HG03280 (cell line): ENCODE results near the gene SLC31A1.

Experiments
- ATAC-seq: cut with Tn5 transposase; IDR thresholded peaks from one replicate; pipeline ENCODE4 v1.9.1; 2021; ENCODE audit warnings: mild to moderate bottlenecking, moderate library complexity; ENCODE audit not compliant: unreplicated experiment

Gene SLC31A1

DNA sequence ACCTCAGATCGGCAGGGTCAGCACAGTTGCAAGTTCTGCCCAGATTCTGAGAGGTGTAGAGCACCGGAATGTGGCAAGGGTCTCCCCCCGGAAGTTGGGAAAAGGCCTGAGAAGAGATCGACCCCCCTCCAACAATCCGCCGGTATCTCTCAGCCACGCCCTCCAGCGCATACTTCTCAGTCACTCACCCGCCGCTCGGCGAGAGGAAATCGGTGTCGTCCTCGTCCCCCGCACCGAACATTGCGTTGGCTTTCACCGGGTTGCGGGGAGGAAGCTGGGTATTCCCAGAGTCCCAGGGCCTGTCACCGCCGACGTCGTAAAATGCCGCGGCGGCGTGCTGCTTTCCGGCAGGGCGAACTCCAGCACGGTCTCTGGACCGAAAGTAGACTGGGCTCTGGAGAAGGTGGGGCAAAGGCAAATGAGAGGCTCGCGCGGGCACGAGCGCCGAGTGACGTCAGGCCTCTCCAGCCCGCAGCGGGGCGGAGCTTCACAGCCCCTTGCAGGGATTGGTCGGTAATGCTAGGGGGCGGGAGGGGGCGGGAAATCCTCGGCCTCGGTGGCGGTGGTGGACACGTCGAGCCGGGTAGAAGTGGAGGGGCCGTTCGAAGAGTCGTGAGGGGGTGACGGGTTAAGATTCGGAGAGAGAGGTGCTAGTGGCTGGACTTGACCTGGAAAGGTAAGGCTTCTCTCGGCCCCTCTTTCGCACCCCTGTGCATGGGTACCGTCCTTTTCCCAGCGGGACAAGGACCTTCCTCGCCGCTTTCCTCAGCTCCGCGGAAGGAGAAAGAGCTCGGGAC lies at the start of gene SLC31A1, which contains the start of gene FKBP15:
SLC31A1 (plus strand) TSS at position 542 of the 797 bp plus-strand sequence. CDS start 34,605 bp downstream, outside the sequence.
FKBP15 (minus strand) TSS at position 275 of the 797 bp plus-strand sequence; CDS start at position 241, 34 bp downstream.
- peak; percentile 86 for ATAC-seq

DNA sequence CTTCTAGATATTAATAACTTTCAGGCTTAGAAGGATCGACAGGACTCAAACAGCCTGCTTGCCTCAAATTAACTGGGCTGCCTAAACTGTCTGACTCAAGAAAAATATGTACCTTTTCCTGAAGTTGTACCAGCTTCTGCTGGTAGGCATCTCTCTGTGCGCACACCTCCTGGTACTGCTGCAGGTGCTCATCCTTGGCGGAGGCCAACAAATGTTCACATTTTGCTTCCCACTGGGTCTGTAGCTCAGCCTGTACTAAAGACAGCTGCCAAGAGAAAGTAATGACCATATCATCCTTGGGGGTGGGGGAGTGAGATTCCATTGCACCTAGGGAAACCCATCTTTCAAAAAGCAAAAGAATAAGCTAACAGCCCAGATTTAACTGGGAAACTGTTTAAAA lies 48.0 kb upstream of the SLC31A1 start:
- no peak for ATAC-seq

DNA sequence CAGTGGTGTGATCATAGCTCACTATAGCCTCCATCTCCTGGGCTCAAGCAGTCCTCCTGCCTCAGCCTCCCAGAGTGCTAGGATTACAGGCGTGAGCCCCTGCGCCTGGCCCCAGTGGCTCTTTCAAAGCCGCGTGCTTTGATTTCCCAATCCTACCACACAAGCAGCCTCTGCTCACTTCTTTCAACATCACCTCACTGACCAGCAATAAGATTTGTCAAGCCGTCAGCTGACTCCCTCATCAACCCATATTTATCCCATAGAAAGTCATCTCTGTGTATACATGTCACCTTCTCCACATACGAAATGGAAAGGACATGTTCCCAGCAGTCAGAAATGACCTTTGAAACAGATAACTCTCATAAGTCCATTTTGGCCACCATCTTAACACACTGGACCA lies 44.5 kb upstream of the SLC31A1 start:
- ATAC-seq = no peak

DNA sequence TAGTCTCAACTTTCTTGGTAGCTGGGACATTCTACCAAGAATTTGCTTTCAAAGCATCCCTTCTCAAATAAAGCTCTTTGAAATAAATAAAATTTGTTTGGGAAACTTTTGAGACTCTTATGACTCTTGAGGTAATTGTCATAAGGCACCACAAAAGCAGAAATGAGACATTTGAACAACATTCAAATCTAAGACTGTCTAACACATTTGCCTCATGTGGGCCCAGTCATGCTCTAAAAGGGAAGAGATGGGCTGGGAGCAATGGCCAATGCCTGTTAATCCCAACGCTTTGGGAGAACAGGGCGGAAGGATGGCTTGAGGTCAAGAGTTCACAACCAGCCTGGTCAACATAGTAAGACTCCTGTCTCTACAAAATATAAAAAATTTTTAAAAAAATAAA lies 44.1 kb upstream of the SLC31A1 start:
- no peak for ATAC-seq

DNA sequence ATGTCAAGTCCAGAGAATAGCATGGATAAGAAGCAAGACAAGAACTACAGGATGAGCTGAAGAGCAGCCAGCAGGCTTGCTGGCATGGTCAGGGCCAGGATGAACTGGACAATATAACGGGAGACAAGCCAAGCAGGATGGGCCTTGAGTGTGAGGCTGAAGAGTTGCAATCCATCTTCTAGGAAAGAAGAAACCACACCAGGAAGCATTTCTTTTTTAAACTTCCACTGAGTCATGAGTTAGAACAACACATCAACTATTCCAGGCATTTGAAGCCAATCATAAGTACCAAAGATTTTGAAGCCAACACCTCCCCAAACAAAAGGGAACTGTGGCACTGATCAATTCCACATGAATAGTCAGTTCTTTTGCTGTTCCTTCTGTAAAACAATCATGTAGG lies 43.3 kb upstream of the SLC31A1 start:
- ATAC-seq = no peak

DNA sequence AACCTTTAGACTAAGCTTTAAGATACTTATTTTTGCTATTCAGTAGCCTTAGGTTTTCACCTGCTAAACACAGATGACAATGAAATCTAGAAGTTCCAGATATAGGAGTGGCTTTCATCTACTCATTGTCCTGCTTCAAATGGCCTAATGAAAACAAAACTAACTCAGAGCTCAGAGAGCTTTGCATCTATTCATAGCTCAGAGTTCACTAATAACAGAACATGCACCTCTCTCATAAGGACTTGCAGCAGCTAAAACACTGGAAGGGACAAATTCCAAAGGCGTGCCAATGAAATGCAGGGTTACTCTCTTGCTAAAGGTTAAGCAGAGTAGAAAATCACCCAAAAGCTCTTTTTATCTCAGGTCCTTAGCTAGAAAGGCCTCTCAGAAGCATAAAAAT lies 41.5 kb upstream of the SLC31A1 start:
- ATAC-seq = no peak

DNA sequence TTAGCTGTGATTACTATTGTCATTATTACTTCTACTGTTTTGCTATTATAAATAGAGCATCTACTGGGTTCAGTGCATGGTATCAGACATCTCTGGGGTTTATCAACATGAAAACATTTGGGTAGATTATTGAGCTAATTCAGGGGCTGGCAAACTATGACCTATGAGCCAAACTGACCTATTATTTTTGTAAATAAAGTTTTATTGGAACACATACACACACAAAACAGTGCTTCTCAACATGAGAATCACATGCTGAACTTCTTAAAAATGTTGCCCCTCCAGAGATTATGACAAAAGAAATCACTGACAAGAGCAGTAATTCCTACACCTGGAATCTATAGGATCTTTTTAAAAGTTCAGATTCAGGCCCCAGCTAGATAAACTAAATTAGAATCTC lies 40.2 kb upstream of the SLC31A1 start:
- no peak for ATAC-seq

DNA sequence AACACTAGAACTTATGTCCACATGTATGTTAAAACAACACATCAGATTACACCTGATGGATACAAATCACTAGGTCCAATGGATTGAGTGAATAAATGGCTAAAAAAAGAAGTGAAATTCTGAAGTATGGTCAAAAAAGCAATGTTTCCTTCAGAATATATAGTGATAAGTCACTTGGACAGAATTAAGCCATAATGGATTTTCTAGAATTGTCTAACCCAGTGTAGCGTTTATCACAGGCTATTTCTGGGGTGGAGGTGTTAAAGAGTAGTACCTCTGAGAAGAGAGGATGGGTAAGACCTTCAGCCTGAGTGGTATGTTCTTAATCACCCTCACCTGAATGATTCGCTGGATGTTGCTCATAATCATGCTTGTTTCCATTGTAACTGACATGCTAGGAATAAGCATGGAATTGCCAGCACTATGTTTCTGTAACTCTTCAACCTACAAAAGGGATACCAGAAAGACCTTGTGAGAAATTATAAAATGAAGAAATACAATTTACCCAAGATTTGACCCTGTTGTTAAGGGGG lies 37.3 kb upstream of the SLC31A1 start:
- ATAC-seq = no peak

DNA sequence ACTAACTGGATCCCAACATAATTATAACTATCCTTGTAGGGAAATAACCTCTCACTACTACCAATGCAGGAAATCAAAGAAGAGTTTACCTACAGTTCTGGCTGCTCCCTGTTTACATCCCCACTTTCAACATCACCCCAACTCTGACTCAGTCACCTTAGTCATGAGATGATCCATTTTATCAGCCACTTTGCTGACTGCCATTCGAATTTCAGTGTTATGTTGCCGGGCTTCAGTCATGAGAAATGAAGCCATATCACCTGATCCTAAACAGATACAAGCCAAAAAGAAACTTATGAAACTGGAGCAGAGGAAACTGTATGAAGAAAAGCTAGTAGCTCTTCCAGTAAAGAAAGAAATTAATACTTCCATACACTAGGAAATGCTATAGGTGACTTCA lies 36.8 kb upstream of the SLC31A1 start:
- no peak for ATAC-seq

DNA sequence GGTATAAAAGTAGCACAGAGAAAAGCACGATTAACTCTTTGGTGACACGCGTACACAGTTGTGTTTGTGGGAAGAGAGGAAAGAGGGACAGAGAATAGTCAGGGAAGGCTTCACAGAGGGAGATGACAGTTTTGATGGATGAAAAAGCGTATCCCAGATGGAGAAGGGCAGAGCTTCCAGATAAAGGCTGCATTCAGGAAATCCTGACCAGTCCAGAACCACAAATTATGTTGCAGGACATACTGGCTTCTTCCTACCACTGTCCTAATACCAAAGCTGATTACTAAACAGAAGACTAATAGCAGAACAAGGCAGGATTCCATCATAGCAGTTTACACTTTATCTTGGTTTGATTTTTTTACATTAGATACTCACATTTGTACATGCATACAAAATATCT lies 36.1 kb upstream of the SLC31A1 start:
- no peak for ATAC-seq

DNA sequence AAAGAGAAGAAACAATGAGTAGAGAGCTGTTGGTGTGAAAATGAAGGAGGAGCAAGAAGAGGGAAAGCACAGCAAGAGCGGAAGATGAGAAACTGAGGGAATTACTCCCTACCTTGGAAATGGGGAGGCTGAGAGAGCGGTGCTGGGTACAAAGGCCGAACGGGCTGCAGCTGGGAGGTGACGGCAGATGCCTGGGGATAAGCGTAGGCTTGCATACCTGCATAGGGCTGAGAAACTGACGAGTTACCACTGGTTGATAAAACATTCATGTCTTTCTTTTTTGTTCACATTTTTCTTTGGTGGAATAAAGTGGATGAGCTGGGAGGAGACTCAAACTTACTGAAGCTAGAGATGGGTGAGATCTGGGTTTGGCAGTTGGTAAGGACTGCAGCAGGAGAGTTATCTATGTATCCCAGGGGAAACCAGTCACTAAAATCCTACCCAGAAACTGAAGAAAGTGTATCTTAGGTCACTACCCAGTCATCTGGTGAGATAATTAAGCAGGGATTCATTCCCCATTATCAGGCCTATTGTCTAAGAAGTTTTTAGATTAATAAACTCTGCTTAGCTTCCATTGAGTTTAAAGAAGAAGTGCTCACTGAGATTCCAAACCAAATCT lies 35.1 kb upstream of the SLC31A1 start:
- ATAC-seq = no peak

DNA sequence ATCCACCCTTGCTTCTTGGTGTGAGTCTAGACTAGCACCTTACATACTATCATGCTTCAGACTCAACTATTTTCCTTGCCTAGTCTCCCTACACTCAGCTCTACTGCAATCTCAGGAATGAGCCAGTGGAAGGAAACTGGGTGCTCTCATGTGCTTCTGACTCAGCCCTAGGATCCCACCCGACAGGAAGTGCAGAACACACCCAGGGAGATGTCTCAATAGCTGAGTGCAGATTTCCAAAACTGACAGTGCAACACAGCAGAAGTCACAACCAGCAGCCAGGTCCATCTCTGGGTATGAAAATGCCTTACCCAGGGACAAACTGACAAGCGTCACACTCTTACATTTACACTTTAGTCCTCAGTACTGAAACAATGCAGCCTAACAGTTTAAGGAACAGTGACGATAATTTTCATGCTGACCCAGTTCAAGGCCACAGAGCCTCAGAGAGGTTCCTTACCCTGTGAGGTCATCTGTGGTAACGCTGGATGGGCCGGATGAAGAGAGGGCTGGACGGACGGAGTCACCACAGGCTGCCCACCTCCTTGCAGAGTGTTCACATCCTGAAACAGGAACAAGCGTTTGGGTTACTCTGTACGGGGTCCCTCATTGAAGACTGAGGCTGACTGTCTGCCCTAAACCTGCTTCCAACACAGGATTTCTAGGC lies 33.3 kb upstream of the SLC31A1 start:
- no peak for ATAC-seq

DNA sequence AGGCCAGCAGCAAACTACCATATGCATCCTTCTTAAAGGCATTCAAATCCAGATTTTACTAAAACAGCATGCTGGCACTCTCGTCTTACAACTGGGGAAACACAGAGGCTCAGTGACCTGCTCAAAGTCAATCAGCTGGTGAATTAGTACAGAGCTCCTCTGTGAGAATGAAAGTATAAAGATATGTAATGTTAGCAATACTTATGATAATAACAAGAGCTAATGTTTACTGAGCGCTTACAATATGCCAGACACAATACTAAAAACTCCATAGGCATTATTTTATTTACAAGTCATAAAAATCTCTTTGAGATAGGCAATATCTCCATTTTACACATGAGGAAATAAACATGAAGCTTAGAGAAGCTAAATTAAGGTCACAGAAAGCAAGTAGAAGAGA lies 28.9 kb upstream of the SLC31A1 start:
- no peak for ATAC-seq

DNA sequence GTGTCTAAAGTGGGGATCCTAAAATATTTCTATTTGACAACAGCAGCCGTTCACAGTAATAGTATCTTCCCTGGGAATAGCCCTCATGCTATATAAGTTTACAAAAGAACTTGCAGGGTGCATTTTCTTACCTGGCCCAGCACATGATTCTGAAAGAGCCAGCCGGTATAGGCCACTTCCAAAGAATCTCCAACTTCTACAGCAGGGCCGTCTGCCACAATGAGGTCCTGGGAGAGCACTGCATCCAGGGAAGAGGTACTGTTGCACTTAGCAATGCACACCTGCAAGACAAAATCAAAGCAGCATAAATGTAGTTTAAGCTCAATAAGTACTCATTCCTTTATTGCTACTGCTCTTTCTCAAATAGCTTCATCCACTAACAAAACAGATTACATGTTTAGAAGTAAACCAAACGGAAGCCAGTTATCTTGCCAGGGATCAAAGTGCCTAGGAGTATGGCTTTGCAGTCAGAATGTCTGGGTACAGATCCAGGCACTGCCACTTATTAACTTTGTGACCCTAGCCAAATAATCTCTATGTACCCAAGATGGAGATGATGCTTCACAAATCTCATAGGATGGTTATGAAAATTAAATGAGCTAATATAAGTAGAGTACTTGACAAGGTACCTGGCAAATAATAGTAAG lies 21.5 kb upstream of the SLC31A1 start:
- no peak for ATAC-seq

DNA sequence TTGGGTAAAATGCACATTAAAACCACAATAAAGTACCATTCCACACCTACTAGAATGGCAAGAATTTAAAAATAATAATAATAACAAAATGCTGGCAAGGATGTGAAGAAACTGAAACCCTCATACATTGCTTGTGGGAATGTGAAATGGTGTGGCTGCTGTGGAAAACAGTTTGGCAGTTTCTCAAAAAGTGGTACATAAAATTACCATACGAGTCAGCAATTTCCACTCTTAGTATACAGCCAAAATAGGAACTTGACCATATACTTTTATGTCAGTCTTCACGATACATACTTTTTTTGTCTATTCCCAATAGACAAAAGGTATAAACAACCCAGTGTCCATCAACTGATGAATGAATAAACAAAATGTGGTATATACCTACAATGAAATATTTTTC lies 15.9 kb upstream of the SLC31A1 start:
- ATAC-seq = no peak

DNA sequence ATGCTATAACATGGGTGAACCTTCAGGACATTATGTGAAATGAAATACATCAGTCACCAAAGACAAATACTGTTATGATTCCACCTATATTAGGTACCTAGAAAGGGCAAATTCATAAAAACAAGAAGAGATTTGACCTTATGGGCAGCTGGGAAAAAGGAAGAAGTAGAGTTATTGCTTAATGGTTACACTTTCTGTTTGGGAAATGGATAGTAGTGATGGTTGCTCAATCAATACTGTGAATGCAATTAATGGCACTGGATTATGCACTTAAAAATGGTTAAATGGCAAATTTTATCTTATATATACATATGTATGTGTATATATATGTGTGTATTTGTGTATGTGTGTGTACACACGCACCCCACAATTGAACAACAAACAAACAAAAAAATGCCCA lies 15.5 kb upstream of the SLC31A1 start:
- no peak for ATAC-seq

DNA sequence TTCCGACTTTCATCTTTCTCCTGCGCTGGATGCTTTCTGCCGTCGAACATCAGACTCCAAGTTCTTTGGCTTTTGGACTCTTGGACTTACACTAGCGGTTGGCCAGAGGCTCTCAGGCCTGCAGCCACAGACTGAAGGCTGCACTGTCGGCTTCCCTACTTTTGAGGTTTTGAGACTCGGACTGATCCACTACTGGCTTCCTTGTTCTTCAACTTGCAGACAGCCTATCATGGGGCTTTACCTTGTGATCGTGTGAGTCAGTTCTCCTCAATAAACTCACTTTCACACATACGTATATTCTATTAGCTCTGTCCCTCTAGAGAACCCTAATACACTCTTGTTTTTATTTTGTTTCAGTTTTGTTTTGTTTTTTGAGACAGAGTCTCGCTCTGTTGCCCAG lies 10.5 kb upstream of the SLC31A1 start:
- no peak for ATAC-seq

DNA sequence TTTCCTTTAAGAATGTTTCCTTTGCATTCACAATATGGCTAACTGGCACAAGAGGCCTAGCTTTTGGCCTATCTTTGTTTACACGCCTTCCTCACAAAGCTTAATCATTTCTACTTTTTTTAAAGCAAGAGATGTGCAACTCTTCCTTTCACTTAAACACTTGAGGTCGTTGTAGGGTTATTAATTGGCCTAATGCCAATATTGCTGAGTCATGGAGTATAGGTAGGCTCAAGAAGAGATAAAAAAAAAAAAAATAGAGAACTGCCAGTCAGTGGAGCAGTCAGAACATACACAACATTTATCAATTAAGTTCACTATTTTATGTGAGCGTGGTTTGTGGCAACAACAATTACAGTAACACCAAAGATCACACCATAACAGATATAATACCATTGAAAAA lies 6.2 kb upstream of the SLC31A1 start:
- ATAC-seq = no peak

DNA sequence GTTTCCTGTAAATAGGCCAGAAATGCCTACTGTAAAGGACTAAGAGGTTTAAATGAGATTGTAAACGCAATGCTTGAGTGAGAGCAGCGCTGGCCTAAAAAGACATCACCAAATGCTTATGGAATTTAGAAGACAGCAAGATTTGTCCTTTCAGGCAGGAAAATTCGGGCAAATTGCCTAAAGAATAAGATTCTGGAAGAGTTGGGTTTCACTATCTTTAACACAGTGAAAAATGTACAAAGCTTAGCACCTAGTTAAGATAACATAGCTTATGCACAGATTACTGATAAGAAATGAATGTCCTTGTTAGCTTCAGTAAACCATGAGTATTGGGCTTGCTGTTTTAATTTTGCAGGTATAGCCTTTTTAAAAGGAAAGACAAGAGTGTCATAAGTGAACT lies 4.9 kb upstream of the SLC31A1 start:
- ATAC-seq = no peak

DNA sequence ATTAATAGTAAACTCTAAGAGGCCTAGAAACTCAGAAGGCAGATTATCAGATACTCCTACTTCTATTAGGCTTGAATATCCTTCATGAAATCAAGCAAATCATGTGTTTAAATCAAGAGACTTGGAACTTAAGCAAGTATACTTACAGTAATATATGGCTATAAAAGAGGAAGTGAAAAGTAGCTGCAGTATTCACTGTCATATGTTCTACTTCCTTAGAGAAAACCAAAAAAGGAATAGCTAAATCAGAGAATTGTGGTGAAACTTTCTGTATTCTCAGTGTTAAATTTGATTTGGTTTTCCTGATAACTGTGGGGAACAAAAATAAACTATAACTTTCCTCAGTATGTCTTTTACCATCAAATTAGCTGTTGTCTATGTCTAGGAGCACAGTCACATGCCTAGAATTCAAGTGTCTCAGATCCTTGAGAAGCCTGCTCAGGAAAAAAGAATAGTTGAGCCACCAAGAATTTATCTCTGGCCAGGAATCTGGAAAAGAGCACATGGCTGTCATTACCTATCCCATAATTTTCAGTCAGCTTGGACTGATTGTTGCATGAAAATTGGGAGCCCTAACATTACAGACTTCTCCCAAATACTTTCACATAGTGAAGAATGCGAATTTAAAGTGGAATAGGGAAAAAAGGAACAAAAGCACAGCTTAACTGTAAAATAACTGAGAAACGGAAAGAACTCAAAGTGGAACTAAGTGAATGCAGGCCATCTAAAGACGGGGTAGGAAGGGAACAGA lies 2.0 kb upstream of the SLC31A1 start:
- ATAC-seq = peak; percentile 29

DNA sequence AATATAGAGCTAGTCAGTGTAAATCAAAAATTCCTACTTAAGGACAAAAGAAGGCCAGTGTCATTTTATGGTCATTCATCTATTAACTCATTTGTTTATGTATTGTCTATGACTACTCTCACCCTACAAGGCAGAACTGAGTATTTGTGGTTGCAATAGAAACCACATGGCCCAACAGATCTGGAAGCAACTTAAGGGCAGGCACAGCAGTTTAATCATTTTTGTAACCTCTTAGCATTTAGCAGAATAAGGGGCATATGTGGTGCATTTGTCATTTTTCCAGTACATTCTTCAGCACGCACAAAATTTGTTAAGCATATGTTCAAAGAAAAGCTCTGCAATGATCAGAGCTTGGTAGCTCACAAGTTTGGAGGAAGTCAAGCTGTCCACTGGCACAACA lies 1.4 kb upstream of the SLC31A1 start:
- peak; percentile 49 for ATAC-seq
